Keratinocyte (primary cell): ENCODE data around the gene PLEKHG2.

Experiments used
- CTCF ChIP-seq, 3 experiments: IDR thresholded peaks in 1 of 3; conservative IDR thresholded peaks in 1 of 3; optimal IDR thresholded peaks in 1 of 3; 2 replicates in 2 of 3; 3 replicates in 1 of 3; pipeline versions ENCODE3 to v1.5.1; 2011; ENCODE audit warnings: low read length in 3 of 3, mild to moderate bottlenecking in 3 of 3, moderate library complexity in 2 of 3, control low read depth in 1 of 3, inconsistent platforms in 1 of 3; ENCODE audit not compliant: insufficient read depth in 2 of 3; ENCODE audit errors: extremely low read depth in 1 of 3
- EZH2 ChIP-seq: IDR thresholded peaks from one replicate; pipeline ENCODE4 v1.6.1; 2012; ENCODE audit warnings: inconsistent platforms, mild to moderate bottlenecking, low read length, moderate library complexity

GRCh38 chr19:39386557-39386956 lies 25.9 kb upstream of the PLEKHG2 start:
- TF ChIP-seq CTCF (optimal IDR thresholded peaks at IDR 0.05 in 1 of 3, IDR thresholded peaks at IDR 0.05 in 1 of 3, conservative IDR thresholded peaks at IDR 0.05 in 1 of 3; ENCODE audit: extremely low read depth in 1 of 3, insufficient read depth in 2 of 3, low read length in 3 of 3) (no peak), EZH2 (no peak)
